GM21576 (cell line): ENCODE results near the gene RPAP2.
"Not testable (repeated sequence)": the region's sequence is repeated elsewhere in the genome, so short reads cannot be mapped to it uniquely, and the experiment has no call there.

Source experiments
- ATAC-seq: cut with Tn5 transposase; IDR thresholded peaks from one replicate; pipeline ENCODE4 v1.9.1; 2021; ENCODE audit warnings: mild to moderate bottlenecking, moderate library complexity; ENCODE audit not compliant: unreplicated experiment

The RPAP2 gene

DNA sequence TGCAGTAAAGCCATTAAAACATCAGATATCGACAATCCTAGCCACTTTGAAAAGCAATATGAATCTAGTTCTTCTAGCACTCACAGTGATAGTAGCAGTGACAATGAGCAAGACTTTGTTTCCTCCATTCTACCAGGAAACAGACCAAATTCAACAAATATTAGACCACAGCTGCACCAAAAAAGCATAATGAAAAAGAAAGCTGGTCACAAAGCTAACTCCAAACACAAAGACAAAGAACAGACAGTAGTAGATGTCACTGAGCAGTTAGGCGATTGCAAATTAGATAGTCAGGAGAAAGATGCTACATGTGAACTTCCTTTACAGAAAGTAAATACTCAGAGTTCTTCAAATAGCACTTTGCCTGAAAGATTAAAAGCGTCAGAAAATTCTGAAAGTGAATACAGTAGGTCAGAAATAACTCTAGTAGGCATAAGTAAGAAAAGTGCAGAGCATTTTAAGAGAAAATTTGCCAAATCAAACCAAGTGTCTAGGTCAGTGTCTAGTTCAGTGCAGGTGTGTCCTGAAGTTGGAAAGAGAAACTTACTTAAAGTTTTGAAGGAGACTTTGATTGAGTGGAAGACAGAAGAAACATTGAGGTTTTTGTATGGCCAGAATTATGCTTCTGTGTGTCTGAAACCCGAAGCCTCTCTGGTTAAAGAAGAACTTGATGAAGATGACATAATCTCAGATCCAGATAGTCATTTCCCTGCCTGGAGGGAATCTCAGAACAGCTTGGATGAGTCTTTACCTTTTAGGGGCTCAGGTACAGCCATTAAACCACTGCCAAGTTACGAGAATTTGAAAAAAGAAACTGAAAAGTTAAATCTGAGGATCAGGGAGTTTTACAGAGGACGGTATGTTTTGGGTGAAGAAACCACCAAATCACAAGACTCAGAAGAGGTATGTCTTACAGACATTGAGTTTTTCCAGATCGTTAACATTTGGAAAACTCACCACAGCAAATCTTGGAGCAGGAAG, 24.9 kb downstream of the RPAP2 start:
- no peak for ATAC-seq

DNA sequence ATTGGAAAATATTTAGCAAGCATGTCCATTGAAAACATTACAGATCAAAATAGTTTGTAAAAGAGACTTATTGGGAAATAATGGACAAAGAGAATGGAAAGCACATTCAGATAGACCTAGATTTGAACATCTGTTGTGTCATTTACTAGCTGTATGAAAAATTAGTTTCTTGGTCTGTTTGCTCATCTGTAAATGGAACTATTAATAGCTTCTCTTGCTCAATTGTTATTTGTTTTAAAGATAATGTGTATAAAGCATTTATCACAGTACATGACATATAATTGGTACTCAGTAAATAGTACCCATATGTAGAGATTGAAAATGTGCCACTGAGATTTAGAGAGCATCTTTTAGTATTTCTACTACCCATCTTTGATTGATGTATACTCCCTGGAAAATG, 25.9 kb downstream of the RPAP2 start:
- no peak for ATAC-seq

DNA sequence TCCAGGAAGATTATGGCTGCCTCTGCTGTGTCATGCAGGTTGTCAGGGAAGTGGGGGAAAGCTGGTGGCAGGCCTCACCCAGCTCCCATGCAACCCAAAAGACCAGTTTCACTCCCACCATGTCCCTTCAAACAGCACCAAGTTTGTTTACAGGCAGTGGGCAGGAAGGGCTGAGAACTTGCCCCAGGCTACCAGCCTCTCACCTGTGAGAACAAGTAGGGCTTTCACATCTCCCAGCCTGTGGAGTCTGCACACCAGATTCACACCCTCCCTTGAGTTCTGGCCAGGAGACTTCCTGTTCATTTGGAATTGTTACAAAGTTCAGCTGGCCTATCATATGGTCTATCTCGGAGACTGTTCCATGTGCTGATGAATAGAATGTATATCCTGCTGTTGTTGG, 27.8 kb downstream of the RPAP2 start:
- ATAC-seq, result no peak

DNA sequence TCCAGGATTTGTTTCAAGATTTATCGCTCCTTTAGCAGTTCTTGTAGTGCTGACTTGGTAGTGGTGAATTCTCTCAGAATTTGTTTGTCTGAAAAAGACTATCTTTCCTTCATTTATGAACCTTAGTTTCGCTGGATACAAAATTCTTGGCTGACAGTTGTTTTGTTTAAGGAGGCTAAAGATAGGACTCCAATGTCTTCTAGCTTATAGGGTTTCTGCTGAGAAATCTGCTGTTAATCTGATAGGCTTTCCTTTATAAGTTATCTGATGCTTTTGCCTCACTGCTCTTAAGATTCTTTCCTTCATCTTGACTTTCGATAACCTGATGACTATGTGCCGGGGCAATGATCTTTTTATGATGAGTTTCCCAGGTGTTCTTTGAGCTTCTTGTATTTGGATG, 28.9 kb downstream of the RPAP2 start:
- no peak for ATAC-seq

DNA sequence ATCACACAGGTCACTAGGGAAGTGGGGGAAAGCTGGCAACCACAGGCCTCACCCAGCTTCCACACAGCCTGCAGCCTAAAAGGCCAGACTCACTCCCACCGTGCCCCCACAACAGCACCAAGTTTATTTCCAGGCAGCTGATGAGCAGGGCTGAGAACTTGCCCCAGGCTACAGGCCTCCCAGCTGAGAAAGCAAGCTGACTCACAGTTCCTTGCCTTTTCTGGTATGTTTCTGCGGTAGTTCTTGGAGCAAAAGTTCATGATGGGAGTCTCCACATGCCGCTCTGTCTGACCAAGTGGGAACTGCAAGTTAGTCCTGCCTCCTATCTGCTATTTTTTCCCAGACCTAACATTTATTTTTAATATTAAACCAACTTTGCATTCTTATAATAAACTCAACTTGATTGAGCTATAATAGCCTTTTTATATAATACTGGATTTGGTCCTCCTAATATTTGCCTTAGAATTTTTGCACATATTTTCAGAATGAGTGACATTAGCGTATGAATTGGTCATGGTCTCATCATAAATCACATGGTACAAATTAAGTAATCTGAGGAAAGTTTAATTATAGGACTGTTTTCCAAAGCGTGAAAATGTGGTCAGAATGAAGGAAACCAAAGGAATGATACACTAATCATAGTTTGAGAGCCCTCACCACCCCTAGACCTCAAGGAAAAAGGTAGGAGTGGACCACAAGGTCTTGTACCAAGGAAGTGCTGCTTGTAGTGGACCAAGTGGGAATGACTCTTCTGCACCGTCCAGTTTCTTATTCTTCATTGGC, 30.7 kb downstream of the RPAP2 start:
- no peak for ATAC-seq

DNA sequence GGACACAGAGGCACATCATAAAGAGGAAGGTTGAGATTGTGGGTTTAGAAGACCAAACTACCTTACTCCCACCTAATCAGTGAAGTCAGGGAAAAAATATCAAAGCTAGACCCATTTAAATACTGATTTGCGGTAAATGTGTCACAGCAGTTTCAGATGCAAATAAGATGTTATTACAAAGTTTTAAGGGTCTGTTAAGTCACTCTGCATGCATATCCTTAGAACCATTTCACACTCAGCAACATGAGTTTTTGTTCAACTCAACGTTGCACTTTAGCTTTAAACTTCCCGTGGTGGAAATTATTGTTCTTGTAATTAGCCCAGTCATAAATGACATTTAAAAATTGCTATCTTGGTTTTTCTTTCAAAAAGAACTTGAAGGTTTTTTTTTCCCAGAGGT, 34.8 kb downstream of the RPAP2 start:
- no peak for ATAC-seq

DNA sequence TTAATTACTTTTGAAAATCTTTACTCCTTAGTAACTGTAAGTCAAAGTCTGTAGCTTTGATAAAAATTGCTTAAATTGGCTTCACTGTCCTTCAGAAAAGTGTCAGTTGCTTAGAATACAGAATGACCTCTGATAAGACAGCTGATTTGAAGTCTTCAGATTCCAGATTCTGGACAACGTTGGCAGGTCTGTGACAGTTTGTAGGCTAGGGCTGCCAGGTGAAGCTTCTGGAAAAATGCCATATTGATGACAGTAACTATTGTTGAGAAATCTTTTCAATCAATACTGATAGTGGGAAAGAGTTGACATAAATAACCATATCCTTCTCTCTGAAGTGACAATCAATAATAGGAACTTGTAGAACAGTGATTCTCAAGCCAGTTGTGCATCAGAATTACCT, 41.3 kb downstream of the RPAP2 start:
- no peak for ATAC-seq

DNA sequence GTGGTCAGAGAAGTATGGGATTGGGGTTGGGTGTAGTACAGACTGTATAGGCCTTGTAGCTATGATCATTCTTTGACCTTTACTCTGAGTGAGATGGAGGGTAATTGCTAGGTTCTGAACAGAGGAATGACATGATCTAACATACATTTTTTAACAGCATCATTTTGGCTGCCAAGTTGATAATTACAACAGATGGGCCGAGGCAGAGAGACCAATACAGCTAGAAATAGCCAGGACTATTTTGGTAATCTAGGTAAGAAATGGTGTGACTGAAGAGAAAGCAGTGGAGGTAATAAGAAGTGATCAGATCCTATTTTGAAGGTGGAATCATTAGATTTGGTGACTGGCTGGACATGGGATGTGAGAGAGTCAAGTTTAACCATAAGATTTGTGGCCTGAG, 43.5 kb downstream of the RPAP2 start:
- no peak for ATAC-seq

DNA sequence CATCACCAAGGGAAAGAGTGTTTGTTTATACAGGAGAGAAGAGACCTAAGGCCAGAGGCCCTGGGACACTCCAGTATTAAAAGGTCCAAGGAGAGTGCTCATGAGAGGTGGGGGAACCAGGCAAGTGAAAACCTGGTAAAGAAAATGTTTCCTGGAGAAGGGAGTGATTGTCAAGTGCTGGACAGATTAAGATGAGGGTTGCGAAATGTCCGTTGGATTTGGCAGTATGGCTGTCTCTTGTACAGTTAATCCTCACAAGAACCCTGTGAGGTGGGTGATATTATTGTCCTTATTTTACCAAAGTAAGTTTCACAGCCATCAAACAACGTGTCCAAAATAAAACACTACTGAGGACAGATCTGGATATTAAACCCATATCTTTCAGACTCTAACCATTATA, 44.2 kb downstream of the RPAP2 start:
- no peak for ATAC-seq

DNA sequence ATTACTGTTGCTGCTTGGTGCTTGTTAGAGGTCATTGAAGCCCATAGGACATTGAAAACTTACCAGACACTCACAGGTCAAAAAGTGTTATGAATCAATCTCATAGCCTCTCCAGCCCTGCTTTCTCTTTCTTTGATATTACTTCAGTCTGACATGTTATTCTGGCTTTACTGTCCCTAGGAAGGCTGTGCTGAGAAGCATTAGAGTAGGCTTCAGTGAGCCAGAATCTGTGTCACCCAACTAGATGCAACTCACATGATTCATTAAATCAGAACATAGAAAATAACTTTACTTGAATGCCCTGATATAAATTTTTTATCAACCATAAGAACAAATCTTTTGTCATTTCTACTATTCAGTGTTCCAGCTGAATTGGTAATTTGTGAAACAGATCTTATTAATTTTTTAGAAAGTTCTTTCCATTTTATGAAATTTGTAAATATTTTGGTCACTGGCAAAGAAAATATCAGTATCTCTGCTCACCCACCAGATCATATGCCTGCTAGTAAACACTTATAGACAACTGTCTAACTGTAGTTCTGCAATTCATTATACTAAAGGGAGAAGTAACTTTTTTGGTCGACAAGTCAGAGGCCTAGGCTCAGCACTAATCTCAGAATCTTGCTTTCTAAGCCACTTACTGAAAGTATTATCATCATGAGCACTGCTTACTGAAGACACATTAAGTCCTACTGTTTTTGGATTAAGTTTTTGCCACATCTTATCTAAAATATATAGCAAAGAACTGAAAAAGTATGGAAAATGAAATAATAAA, 48.2 kb downstream of the RPAP2 start:
- ATAC-seq, result no peak

DNA sequence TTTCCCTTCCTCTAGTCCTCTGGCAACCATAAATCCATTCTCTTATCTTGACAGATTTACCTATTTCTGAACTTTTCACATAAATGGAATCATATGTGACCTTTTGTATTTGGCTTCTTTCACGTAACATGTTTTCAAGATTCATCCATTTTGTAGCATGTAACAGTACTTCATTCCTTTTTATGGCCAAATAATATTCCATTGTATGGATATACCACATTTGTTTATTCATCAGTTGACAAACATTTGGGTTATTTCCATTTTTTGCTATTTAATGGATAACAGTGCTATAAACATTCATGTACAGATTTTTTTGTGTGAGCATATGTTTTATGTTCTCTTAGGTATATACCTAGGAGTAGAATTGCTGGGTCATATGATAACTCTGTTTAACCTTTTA, 54.0 kb downstream of the RPAP2 start:
- ATAC-seq, result no peak

DNA sequence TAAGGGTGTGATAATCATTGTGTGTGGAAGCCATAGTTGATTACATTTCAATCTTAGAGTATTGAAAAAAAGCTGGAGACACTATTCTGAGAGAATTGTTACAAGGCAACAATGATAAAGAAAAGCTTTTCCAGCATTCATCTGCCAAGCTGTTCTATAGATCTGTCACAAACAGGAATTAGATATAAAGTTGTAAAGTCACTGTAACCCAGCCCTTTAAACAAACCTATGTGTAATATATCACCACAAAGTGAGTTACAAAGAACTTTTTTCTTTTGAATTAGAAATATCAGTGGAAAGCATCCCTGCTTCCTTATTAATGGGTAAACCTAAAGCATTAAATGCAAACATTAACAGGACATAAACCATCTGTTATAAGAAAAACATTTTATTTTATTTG, 55.4 kb downstream of the RPAP2 start:
- ATAC-seq, result no peak

DNA sequence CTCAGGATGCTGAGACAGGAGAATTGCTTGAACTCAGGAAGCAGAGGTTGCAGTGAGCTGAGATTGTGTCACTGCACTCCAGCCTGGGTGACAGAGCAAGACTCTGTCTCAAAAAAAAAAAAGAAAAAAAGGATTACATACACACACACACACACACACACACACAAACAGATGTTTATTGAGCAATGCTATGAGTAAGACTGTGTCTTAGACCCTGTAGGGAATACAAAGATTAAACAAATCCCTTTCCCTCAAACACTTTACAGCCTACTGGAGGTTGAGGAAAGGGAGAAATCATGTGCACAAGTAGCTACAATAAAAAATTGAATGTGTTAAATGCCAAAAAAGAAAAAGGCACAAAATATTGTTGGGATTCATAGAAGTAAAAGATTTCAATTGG, 58.1 kb downstream of the RPAP2 start:
- no peak for ATAC-seq

DNA sequence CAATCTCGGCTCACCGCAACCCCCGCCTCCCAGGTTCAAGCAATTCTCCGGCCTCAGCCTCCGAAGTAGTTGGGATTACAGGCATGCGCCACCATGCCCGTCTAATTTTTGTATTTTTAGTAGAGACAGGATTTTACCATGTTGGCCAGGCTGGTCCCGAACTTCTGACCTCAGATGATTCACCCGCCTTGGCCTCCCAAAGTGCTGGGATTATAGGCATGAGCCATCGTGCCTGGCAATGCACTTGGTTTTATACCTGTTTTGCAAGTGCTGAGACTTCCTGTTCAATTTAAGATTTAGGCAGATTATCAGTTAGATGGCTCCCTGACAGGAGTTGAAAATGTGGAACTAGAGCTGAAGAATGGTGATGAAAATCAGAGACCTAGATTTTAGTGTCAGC, 60.5 kb downstream of the RPAP2 start:
- not testable (repeated sequence) for ATAC-seq

DNA sequence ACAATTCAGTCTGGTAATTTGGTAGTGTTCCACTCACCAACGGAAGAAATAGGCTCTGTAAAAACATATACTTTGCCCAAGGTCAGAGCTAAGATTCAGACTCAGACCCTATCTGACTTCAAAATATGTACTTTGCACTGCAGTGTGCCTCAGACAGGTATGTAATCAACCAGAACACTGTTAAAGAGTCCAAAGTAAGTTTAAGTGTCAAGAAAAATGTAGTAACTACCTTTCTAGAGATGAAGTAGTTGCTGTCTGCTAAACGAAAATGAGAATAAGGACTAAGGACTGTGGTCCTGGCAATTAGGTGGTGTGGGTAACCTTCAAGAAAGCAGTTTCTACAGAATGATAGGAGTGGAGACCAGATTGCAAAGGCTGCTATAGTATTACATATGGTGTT, 61.1 kb downstream of the RPAP2 start:
- no peak for ATAC-seq

DNA sequence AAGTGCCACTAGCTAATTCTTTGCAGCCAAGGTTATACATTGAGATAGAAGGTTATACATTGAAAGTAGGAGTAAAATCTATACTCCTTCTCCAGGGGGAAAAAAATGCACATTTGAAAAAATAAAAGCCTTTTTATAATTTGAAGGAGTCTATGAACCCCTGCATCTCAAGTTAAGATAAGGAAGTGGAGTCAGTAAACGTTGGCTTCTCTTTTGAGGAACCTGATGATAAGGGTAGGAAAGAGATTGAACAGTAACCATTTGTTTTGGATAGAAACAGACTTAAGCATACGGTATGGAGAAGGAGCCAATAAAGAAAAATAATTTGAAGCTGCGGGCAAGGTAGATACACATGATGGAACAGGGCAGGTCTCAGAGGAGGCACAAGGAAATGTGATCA, 64.1 kb downstream of the RPAP2 start:
- no peak for ATAC-seq

DNA sequence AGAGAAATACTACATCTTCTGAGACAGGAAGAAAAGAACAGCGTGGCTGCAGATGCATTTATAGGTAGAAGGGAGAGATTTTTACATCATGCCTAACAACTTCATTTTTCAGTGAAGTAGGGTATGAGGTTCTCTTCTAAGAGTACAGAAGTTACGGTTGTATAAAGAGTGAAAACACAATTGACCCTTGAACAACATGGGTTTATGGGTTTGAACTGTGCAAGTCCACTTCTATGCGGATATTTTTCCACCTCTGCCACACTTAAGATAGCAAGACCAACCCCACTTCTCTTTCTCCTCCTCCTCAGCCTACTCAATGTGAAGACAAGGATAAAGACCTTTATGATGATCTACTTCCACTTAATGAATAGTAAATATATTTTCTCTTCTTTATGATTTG, 64.5 kb downstream of the RPAP2 start:
- ATAC-seq, result no peak

DNA sequence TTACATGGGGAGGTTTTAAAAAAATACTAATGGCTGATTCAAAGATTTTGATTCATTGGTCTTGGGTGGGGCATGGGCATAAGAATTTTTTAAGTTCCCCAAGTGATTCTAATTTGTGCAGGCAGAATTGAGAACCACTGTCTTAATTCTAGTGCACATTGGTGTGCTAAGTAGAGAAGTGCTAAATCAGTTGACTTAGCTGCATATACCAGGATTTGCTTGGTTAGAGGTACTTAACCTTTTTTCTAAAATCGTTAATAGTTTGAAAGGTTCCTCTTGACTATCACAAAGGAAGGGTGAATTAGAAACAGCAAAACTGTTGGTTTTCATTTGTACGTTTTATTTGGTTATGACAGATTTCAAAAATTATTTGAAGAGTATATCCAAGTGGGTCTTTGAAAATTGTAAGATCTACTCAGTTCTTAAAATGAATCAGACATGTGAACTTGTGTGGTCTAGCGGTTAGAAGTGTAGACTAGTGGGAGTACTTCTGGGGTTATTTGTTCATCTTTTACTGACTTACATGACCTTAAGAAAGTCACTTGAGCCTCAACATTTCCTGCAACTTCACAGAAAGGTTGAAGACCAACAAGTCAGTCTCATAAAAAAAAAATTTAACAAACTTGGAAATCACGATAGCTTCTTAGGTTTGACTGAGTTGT, 66.7 kb downstream of the RPAP2 start:
- ATAC-seq, result peak; percentile 48

DNA sequence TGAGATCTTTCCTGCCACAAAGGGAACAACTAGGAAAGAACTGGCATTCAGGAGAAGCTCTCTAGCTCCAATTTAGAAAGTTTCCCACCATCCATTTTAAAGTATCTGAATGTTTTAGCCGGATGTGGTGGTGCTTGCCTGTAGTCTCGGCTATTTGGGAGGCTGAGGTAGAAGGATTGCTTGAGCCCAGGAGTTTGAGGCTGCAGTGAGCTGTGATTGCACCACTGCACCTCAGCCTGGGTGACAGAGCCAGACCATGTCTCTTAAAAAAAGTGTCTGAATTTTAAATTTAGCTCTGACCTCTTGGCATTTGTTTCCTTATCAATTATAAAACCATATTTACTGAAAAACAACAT, 67.2 kb downstream of the RPAP2 start:
- ATAC-seq, result no peak

DNA sequence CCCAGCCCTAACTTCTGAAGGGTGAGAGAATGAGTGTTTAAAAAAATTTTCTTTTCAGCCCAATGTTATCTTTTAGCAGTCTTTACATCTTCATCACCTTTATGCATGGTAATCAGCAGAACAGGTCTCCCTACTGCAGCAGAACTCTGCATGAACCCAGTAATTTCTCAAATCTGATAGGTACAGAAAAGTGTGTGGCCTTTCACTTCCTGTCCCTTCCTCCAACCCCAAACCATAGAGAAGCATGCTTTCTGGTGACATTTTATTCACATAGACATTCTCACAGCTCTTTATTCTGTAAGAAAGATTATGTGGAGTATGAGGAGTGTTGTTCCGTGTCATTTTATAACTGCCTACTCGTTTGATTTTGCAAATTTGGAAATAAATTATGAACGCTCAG, 68.6 kb downstream of the RPAP2 start:
- ATAC-seq, result no peak

DNA sequence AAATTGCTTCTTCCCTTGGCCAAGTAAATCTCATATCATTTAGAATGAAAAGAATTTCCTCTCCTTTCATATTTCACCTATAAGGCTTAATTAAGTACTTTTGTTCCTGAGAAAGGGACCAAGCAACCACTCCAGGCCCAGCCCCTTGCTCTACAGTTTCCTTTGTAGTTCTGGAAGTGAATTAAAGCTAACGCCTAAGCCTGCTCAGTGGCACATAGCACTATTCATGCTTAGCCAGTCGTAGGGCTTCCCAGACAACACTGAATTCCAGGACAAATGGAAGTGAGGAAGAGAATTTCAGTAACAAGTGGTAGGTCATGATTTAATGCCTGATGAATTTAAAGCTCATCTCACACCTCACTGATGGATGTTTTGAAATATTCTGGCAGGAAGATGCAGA, 73.3 kb downstream of the RPAP2 start:
- ATAC-seq, result no peak
